ENCODE measurements around the gene TNS3. TPM values are rescaled to one million over a fixed set of nuclear protein-coding genes. Genes with fewer than 3 reads are reported as not detected.

The TNS3 gene
- total and polyA plus RNA-seq, 9 of the 15 experiments (the other 6 are each of a cell fraction or from before 2014, with no cell fraction given): 0.20 TPM; not detected in 8

DNA sequence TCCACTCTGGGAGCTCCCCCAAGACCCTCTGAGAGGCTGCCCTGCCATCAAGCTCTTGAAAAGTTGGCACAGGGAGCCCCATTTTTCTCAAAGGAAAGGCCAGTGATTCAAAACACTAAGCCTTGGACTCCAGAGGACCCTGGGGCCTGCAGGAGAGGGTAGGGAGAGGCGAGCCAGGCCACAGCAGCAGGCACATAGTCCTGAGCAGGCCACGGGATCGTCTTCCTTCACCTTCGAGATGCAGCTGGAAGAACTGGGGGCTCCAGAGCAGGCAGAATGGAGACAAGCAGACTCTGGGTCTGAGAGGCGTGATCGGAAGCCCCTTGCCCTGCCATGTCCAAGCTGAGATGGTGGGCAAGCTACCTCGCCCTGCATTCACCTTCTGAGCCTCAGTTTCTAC is 13.9 kb downstream of the TNS3 start:
- POLR2A ChIA-PET: no interaction called here

DNA sequence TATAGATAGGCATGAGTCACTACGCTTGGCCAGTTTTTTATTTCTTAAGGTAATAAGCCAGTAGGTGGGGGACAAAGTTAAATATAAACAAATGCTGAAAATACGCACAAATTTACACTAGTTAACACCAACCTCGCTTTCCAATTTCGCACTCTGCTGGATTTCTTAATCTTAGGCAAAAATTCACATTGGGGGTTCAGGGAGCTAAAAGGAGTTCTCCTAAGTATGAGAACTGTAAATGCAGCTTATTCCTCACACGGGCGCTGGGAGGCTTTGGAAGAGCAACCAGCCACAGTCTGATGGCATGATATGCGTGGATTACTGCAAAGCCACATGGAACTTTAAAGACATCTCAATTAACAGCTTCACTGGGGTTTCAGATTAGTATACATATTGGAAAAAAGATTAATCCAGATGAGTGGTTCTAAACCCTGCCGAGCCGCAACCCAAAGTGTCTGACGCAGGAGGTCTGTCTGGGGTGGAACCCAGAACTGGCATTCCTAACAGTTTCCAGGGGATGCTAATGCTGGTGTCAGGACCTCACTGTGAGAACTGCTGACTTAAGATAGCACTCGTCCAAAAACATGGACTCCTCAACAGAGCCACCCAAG is 16.2 kb downstream of the TNS3 start:
- ATAC-seq: no peak
- intact Hi-C loops (cut with micrococcal nuclease) (no loop called here), in situ Hi-C loops (cut with MboI) (no loop called here)
- Histone ChIP-seq H3K4me2 (ENCODE audit: insufficient read depth, low read length) (no peak overlapping the region), H3K36me3 (ENCODE audit: control insufficient read depth, insufficient read depth, low read length) (no peaks in the 10 kb centered on the region), H3K27me3 (ENCODE audit: control insufficient read depth in 2 of 2, insufficient read depth in 2 of 2, low read length in 2 of 2) (peaks cover 6 to 48% of the 10 kb centered on the region in 2 experiments; a peak in 3 of 5 replicates), H3K27ac (ENCODE audit: extremely low read depth, low read depth, low read length) (no peak overlapping the region), H3K9ac (ENCODE audit: insufficient read depth in 1 of 2, low read depth in 2 of 2, low read length in 2 of 2) (no peak overlapping the region), H4K20me1 (replicated peaks; ENCODE audit: control insufficient read depth, insufficient read depth, low read length) (0 out of 2 replicates have a peak, but pooled peaks cover 3% of the 10 kb centered on the region), H3K4me3 (no peak overlapping the region), H3K9me3 (replicated peaks; ENCODE audit: control insufficient read depth, insufficient read depth, low read depth, low read length) (no peaks in the 10 kb centered on the region), H3K79me2 (ENCODE audit: control insufficient read depth, insufficient read depth, low read length) (no peaks in the 10 kb centered on the region), H3K4me1 (replicated peaks in 1 of 2; ENCODE audit: control insufficient read depth in 2 of 2, insufficient read depth in 2 of 2, low read length in 2 of 2) (no peaks in the 10 kb centered on the region), H3K9me1 (ENCODE audit: control insufficient read depth, insufficient read depth, low read length) (no peaks in the 10 kb centered on the region), H2AFZ (ENCODE audit: low read depth, low read length) (no peak overlapping the region)
- ChIA-PET CTCF (ENCODE audit: low intra/inter-chr PET ratio) (no interaction called here), POLR2A (interaction anchor here (0.7 kb wide), 1 partner anchor 9 kb away, joined by 3 read pairs; no protein-coding TSS in a partner anchor)
- WGBS (ENCODE audit: insufficient coverage, low coverage, missing lambda C conversion rate): 0% methylated on average over 11 of the region's 11 CpGs
- BruUV-seq (replicated peaks): no TSS peak
- no peak for DNase-seq (ENCODE audit: extremely low read depth in 1 of 4, low spot score in 3 of 4)
- FAIRE-seq: no peak
- TF ChIP-seq, protein P1, sequence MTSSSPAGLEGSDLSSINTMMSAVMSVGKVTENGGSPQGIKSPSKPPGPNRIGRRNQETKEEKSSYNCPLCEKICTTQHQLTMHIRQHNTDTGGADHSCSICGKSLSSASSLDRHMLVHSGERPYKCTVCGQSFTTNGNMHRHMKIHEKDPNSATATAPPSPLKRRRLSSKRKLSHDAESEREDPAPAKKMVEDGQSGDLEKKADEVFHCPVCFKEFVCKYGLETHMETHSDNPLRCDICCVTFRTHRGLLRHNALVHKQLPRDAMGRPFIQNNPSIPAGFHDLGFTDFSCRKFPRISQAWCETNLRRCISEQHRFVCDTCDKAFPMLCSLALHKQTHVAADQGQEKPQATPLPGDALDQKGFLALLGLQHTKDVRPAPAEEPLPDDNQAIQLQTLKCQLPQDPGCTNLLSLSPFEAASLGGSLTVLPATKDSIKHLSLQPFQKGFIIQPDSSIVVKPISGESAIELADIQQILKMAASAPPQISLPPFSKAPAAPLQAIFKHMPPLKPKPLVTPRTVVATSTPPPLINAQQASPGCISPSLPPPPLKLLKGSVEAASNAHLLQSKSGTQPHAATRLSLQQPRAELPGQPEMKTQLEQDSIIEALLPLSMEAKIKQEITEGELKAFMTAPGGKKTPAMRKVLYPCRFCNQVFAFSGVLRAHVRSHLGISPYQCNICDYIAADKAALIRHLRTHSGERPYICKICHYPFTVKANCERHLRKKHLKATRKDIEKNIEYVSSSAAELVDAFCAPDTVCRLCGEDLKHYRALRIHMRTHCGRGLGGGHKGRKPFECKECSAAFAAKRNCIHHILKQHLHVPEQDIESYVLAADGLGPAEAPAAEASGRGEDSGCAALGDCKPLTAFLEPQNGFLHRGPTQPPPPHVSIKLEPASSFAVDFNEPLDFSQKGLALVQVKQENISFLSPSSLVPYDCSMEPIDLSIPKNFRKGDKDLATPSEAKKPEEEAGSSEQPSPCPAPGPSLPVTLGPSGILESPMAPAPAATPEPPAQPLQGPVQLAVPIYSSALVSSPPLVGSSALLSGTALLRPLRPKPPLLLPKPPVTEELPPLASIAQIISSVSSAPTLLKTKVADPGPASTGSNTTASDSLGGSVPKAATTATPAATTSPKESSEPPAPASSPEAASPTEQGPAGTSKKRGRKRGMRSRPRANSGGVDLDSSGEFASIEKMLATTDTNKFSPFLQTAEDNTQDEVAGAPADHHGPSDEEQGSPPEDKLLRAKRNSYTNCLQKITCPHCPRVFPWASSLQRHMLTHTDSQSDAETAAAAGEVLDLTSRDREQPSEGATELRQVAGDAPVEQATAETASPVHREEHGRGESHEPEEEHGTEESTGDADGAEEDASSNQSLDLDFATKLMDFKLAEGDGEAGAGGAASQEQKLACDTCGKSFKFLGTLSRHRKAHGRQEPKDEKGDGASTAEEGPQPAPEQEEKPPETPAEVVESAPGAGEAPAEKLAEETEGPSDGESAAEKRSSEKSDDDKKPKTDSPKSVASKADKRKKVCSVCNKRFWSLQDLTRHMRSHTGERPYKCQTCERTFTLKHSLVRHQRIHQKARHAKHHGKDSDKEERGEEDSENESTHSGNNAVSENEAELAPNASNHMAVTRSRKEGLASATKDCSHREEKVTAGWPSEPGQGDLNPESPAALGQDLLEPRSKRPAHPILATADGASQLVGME (CRISPR knock-in tag; IDR thresholded peaks at IDR 0.05): no peak
- TF ChIP-seq HEY1 (CRISPR knock-in tag; IDR thresholded peaks at IDR 0.05; ENCODE audit: borderline replicate concordance) (no peak), NR2C2 (CRISPR knock-in tag; IDR thresholded peaks at IDR 0.05) (no peak), NR2C2 (tag; IDR thresholded peaks at IDR 0.05) (no peak), ZNF644 (tag; IDR thresholded peaks at IDR 0.05; ENCODE audit: low read depth) (no peak)

More for the DNA sequence above, 13.9 kb downstream of the TNS3 start:
- H3K27ac ChIP-seq (ENCODE audit: extremely low read depth, low read depth, low read length): no peak overlapping the region
- H3K4me1 ChIP-seq (replicated peaks in 1 of 2; ENCODE audit: control insufficient read depth in 2 of 2, insufficient read depth in 2 of 2, low read length in 2 of 2): no peaks in the 10 kb centered on the region
- no peak overlapping the region for H2AFZ ChIP-seq (ENCODE audit: low read depth, low read length)
- no peak for ATAC-seq
- in situ Hi-C loops (cut with MboI): no loop called here
- no peak overlapping the region for H3K9ac ChIP-seq (ENCODE audit: insufficient read depth in 1 of 2, low read depth in 2 of 2, low read length in 2 of 2)
- no peak overlapping the region for H3K4me2 ChIP-seq (ENCODE audit: insufficient read depth, low read length)
- H3K9me3 ChIP-seq (replicated peaks; ENCODE audit: control insufficient read depth, insufficient read depth, low read depth, low read length): no peaks in the 10 kb centered on the region
- intact Hi-C loops (cut with micrococcal nuclease): no loop called here
- CTCF ChIA-PET (ENCODE audit: low intra/inter-chr PET ratio): no interaction called here
- no peak overlapping the region for H3K4me3 ChIP-seq
- peaks cover 14 to 64% of the 10 kb centered on the region in 2 experiments for H3K27me3 ChIP-seq (ENCODE audit: control insufficient read depth in 2 of 2, insufficient read depth in 2 of 2, low read length in 2 of 2)
- H4K20me1 ChIP-seq (replicated peaks; ENCODE audit: control insufficient read depth, insufficient read depth, low read length): no peaks in the 10 kb centered on the region
- no peaks in the 10 kb centered on the region for H3K36me3 ChIP-seq (ENCODE audit: control insufficient read depth, insufficient read depth, low read length)
- no TSS peak for BruUV-seq (replicated peaks)
- TF ChIP-seq, protein P2, sequence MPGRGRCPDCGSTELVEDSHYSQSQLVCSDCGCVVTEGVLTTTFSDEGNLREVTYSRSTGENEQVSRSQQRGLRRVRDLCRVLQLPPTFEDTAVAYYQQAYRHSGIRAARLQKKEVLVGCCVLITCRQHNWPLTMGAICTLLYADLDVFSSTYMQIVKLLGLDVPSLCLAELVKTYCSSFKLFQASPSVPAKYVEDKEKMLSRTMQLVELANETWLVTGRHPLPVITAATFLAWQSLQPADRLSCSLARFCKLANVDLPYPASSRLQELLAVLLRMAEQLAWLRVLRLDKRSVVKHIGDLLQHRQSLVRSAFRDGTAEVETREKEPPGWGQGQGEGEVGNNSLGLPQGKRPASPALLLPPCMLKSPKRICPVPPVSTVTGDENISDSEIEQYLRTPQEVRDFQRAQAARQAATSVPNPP (IDR thresholded peaks at IDR 0.05; ENCODE audit: borderline replicate concordance, insufficient read depth, insufficient read length): no peak
- no peak for DNase-seq (ENCODE audit: extremely low read depth in 1 of 4, low spot score in 3 of 4)
- FAIRE-seq: no peak
- H3K79me2 ChIP-seq (ENCODE audit: control insufficient read depth, insufficient read depth, low read length): no peaks in the 10 kb centered on the region
- WGBS (ENCODE audit: insufficient coverage, low coverage, missing lambda C conversion rate): 0% methylated on average over 7 of the region's 7 CpGs
- H3K9me1 ChIP-seq (ENCODE audit: control insufficient read depth, insufficient read depth, low read length): no peaks in the 10 kb centered on the region
